Ascending aorta (tissue), 2 donors: ENCODE measurements around the gene MKX. TPM values are rescaled to one million over a fixed set of nuclear protein-coding genes. Genes with fewer than 3 reads are reported as not detected.

Experiments used
- DNase-seq, 2 donors: peaks; one replicate each; pipeline ENCODE4 v3.0.0-alpha.2; 2019; ENCODE audit warnings: low spot score in 2 of 2
- H3K27ac ChIP-seq, 2 donors: fragments of 200-600 bp; sonication (generic); one replicate each; pipeline ENCODE4 v1.5.1; 2016 to 2017; ENCODE audit warnings: mild to moderate bottlenecking in 1 of 2
- H3K27me3 ChIP-seq: fragments of 200-600 bp; sonication (generic); one replicate; pipeline ENCODE4 v1.5.1; 2017
- H3K36me3 ChIP-seq, 2 donors: fragments of 200-600 bp; sonication (generic); one replicate each; pipeline ENCODE4 v1.5.1; 2016
- H3K4me1 ChIP-seq, 2 donors: fragments of 200-600 bp; sonication (generic); one replicate each; pipeline ENCODE4 v1.5.1; 2016 to 2017; ENCODE audit warnings: mild to moderate bottlenecking in 1 of 2
- H3K4me3 ChIP-seq, 2 donors: fragments of 200-600 bp; sonication (generic); one replicate each; pipeline ENCODE4 v1.5.1; 2016 to 2017; ENCODE audit warnings: mild to moderate bottlenecking in 1 of 2
- H3K9me3 ChIP-seq, 2 donors: fragments of 200-600 bp; sonication (generic); one replicate each; pipeline ENCODE4 v1.5.1; 2016
- CTCF ChIP-seq, 3 experiments: fragments of 200-600 bp in 2 of 3; fragments of 450-650 bp in 1 of 3; sonication (generic) in 2 of 3; IDR thresholded peaks; one replicate each; pipeline ENCODE4 v1.5.1; 2016 to 2019; ENCODE audit warnings: antibody characterized with exemption in 3 of 3, mild to moderate bottlenecking in 1 of 3, moderate library complexity in 1 of 3
- intact Hi-C: fragments of 100-400 bp; cut with DNase I; formaldehyde crosslinking; loops from one replicate; pipeline ENCODE4 v1.15.1; 2023
- total RNA-seq: library from RNA; depleted of rRNA; stranded (reverse); fragments of >200 nt; gene quantifications from one replicate; pipeline ENCODE4 v1.1.0, GENCODE V29; 2016

MKX gene
- total RNA-seq, 1 donor from 2014 or later, result 15.8 TPM

DNA sequence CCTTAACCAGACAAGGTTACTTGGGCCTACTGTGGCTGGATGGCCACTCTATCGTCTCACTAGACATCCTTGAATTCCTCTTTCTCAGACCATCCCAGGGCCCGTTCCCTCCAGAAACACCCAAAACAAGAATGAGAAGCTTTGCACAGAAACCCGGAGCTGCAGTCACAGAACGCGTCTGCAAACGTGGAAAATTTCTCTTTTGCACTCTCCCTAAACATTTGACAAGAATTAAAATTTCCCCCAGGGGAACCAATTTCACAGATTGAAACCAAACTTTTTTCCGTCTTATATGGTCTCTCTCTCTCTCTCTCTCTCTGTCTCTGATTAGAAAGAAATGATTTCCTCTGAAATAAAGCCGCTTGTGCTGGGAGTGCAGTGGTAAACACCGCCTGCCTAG is 120.7 kb downstream of the MKX start:
- Histone ChIP-seq H3K4me1 (peaks cover 4 to 11% of the 10 kb centered on the region in 2 donors), H3K27ac (no peak overlapping the region), H3K9me3 (no peaks in the 10 kb centered on the region), H3K36me3 (no peaks in the 10 kb centered on the region), H3K27me3 (no peaks in the 10 kb centered on the region), H3K4me3 (no peak overlapping the region)
- DNase-seq, result no peak
- TF ChIP-seq CTCF (IDR thresholded peaks at IDR 0.05), result no peak
- intact Hi-C loops, result loop anchor here (5.0 kb wide), 3 partner anchors 72 to 427 kb away; no protein-coding TSS in a partner anchor

Other genes starting within 250 kb of the MKX start
- gene RAB18, start 241.5 kb downstream of the MKX start, total RNA-seq, result 8.3 TPM